PC-9 (cell line): ENCODE data around the gene ETNK2. TPM values are rescaled to one million over a fixed set of nuclear protein-coding genes. Genes with fewer than 3 reads are reported as not detected.

Experiments
- BruUV-seq: library from RNA; stranded (reverse); fragments of 400-500 nt; replicated peaks from 2 replicates; lab custom pipeline; 2021; lab: Mats Ljungman, UMichigan
- CTCF ChIA-PET: fragments of 300-600 bp; sonication (Branson Sonifier 250); formaldehyde crosslinking; loops from one replicate; lab custom pipeline; 2022; ENCODE audit warnings: antibody characterized with exemption; lab: Charles Lee
- POLR2A ChIA-PET: fragments of 300-600 bp; sonication (Branson Sonifier 250); formaldehyde crosslinking; loops from one replicate; lab custom pipeline; 2022; ENCODE audit warnings: antibody characterized with exemption; ENCODE audit not compliant: unreplicated experiment; lab: Charles Lee
- DNase-seq, 2 experiments: peaks; one replicate each; pipeline versions ENCODE4 v3.0.0 to v3.0.0-alpha.2; 2015 to 2022; ENCODE audit warnings: mixed read lengths in 1 of 2
- H2AFZ ChIP-seq: fragments of 200-600 bp; sonication (generic); 2 replicates; pipeline ENCODE4 v1.8.1; 2017; ENCODE audit warnings: antibody characterized with exemption
- H3F3A ChIP-seq: fragments of 200-600 bp; sonication (generic); 2 replicates; pipeline ENCODE4 v1.8.1; 2017; ENCODE audit warnings: antibody characterized with exemption, mild to moderate bottlenecking, low read depth; ENCODE audit not compliant: insufficient read depth
- H3K27ac ChIP-seq: fragments of 200-600 bp; sonication (generic); 2 replicates; pipeline ENCODE4 v1.6.1; 2016; ENCODE audit warnings: mixed run types
- H3K27me3 ChIP-seq: fragments of 200-600 bp; sonication (generic); 2 replicates; pipeline ENCODE4 v1.6.1; 2016; ENCODE audit warnings: low read depth, mixed run types; ENCODE audit not compliant: insufficient read depth
- H3K36me3 ChIP-seq: fragments of 200-600 bp; sonication (generic); 2 replicates; pipeline ENCODE4 v1.6.1; 2016; ENCODE audit warnings: low read depth, mixed run types
- H3K4me1 ChIP-seq: fragments of 200-600 bp; sonication (generic); replicated peaks from 2 replicates; pipeline ENCODE4 v1.6.1; 2016; ENCODE audit warnings: mixed run types; ENCODE audit not compliant: insufficient read depth
- H3K4me2 ChIP-seq: fragments of 200-600 bp; sonication (generic); 2 replicates; pipeline ENCODE4 v1.6.1; 2017; ENCODE audit warnings: mixed run types
- H3K4me3 ChIP-seq: fragments of 200-600 bp; sonication (generic); 2 replicates; pipeline ENCODE4 v1.6.1; 2016; ENCODE audit warnings: mixed run types
- H3K79me2 ChIP-seq: fragments of 200-600 bp; sonication (generic); 2 replicates; pipeline ENCODE4 v1.6.1; 2017; ENCODE audit warnings: low read depth, mixed run types
- H3K9me2 ChIP-seq: fragments of 200-600 bp; sonication (generic); 2 replicates; pipeline ENCODE4 v1.8.1; 2017; ENCODE audit warnings: mild to moderate bottlenecking; ENCODE audit not compliant: insufficient read depth
- H3K9me3 ChIP-seq: fragments of 200-600 bp; sonication (generic); 2 replicates; pipeline ENCODE4 v1.8.1; 2016; ENCODE audit warnings: low read depth; ENCODE audit not compliant: insufficient read depth
- H4K20me1 ChIP-seq: fragments of 200-600 bp; sonication (generic); 2 replicates; pipeline ENCODE4 v1.8.1; 2017; ENCODE audit not compliant: insufficient read depth
- EZH2 ChIP-seq: fragments of 200-600 bp; sonication (generic); IDR thresholded peaks from 2 replicates; pipeline ENCODE4 v1.8.0; 2017; ENCODE audit warnings: antibody characterized with exemption, low read depth
- intact Hi-C: fragments of 100-400 bp; cut with micrococcal nuclease; formaldehyde crosslinking; loops from one replicate; pipeline ENCODE4 v1.10.0; 2022; ENCODE audit not compliant: unreplicated experiment
- total RNA-seq: library from RNA; stranded (reverse); gene quantifications from 2 replicates; pipeline ENCODE4 v1.2.3, GENCODE V29; 2021
- TF ChIP-seq, protein P1 (sequence below): fragments of 200-600 bp; sonication (generic); conservative IDR thresholded peaks from 2 replicates; pipeline ENCODE4 v1.6.1; 2017; ENCODE audit warnings: mixed run types, antibody characterized with exemption, mild to moderate bottlenecking, moderate library complexity

ETNK2 gene
- total RNA-seq, 1 experiment from 2014 or later = 16.3 TPM

DNA sequence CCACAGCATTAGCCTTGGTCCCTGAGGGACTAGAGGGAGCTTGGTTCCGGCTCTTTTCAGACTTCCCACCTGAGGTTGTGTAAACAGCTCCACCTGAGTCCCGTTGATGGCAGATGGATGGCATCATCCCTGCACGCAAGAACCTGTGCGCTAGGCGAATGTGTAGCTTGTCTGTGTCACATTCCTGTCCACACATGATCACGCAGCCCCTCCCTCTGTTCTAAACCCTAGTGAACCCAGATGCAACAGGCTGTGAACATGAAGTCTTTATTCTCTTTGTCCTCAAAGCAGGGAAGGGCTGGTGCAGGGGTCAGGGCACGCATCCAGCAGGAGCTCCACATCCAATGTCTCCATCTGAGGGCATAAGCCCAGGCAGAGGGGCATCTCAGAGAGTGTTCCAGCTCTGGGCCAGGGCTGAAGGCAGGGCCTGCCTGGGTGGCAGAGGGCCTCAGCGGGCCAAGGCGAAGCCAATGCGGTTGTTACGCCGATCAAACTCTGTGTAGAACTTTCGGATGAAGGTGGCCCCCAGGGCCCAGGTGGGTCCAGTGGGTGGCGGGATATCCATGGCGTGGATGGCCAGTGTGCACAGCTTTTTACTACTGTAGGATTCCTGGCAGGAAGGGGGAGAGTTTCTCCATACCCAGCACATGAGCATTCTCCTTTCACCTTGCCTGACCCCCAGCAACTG lies 2.9 kb upstream of the ETNK2 start:
- no peak overlapping the region for H3K4me2 ChIP-seq
- ChIA-PET CTCF (no interaction called here), POLR2A (no interaction called here)

DNA sequence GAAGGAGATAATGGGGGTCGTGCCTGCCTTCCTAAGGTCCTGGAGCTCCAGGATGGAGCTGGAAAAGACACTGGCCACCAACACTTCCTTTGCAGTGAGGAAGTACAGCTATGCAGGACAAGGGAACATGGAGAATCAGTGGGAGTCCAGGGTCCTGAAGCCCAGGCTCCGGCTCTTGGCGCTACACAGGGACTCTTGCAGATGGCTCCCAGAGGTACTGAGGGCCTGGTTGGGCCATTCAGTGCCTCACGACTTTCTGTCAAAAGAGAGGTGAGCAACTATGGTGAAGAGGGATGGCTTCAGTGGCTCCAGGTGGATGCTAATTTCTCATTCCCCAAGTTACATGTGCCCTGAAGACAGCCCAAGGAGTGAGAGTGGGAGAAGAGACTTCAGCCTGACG lies 1.8 kb upstream of the ETNK2 start:
- BruUV-seq = no TSS peak
- no peaks in the 10 kb centered on the region for H3K27me3 ChIP-seq
- H3K79me2 ChIP-seq = no peaks in the 10 kb centered on the region
- H3K36me3 ChIP-seq = no peaks in the 10 kb centered on the region
- intact Hi-C loops = no loop called here
- ChIA-PET CTCF (no interaction called here), POLR2A (no interaction called here)
- H3K9me3 ChIP-seq = no peaks in the 10 kb centered on the region
- H3K9me2 ChIP-seq = no peaks in the 10 kb centered on the region
- H2AFZ ChIP-seq = no peak overlapping the region
- TF ChIP-seq EZH2 = no peak
- TF ChIP-seq, protein P1, sequence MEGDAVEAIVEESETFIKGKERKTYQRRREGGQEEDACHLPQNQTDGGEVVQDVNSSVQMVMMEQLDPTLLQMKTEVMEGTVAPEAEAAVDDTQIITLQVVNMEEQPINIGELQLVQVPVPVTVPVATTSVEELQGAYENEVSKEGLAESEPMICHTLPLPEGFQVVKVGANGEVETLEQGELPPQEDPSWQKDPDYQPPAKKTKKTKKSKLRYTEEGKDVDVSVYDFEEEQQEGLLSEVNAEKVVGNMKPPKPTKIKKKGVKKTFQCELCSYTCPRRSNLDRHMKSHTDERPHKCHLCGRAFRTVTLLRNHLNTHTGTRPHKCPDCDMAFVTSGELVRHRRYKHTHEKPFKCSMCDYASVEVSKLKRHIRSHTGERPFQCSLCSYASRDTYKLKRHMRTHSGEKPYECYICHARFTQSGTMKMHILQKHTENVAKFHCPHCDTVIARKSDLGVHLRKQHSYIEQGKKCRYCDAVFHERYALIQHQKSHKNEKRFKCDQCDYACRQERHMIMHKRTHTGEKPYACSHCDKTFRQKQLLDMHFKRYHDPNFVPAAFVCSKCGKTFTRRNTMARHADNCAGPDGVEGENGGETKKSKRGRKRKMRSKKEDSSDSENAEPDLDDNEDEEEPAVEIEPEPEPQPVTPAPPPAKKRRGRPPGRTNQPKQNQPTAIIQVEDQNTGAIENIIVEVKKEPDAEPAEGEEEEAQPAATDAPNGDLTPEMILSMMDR = no peak
- H3K4me2 ChIP-seq = no peak overlapping the region
- H3F3A ChIP-seq = peaks cover 10% of the 10 kb centered on the region; the same call in 1 of the 2 replicates
- no peak overlapping the region for H3K27ac ChIP-seq
- H4K20me1 ChIP-seq = no peaks in the 10 kb centered on the region
- H3K4me3 ChIP-seq = no peak overlapping the region
- no peak for DNase-seq
- H3K4me1 ChIP-seq = peaks cover 11% of the 10 kb centered on the region

More for the DNA sequence above, 2.9 kb upstream of the ETNK2 start:
- Histone ChIP-seq H2AFZ (no peak overlapping the region), H3K9me2 (no peaks in the 10 kb centered on the region), H3K27ac (no peak overlapping the region), H3K27me3 (no peaks in the 10 kb centered on the region), H3K9me3 (no peaks in the 10 kb centered on the region), H3F3A (peaks cover 5% of the 10 kb centered on the region; the same call in 1 of the 2 replicates), H4K20me1 (no peaks in the 10 kb centered on the region), H3K36me3 (no peaks in the 10 kb centered on the region), H3K4me1 (peaks cover 11% of the 10 kb centered on the region), H3K4me3 (no peak overlapping the region), H3K79me2 (no peaks in the 10 kb centered on the region)
- intact Hi-C loops = no loop called here
- BruUV-seq = no TSS peak
- TF ChIP-seq, protein P1 = no peak
- no peak for TF ChIP-seq EZH2
- DNase-seq = no peak

- Histone ChIP-seq H3F3A (peaks cover 10% of the 10 kb centered on the region; the same call in 1 of the 2 replicates), H3K79me2 (no peaks in the 10 kb centered on the region), H2AFZ (peak overlapping the region; percentile 94), H3K36me3 (no peaks in the 10 kb centered on the region), H3K27ac (no peak overlapping the region), H3K4me1 (peaks cover 11% of the 10 kb centered on the region), H3K4me2 (peak overlapping the region; percentile 99), H4K20me1 (no peaks in the 10 kb centered on the region), H3K27me3 (no peaks in the 10 kb centered on the region), H3K9me3 (no peaks in the 10 kb centered on the region), H3K9me2 (no peaks in the 10 kb centered on the region), H3K4me3 (peak overlapping the region; percentile 83)
- TSS peak; percentile 50 for BruUV-seq
- TF ChIP-seq, protein P1 = no peak
- TF ChIP-seq EZH2 = no peak
- CTCF ChIA-PET = interaction anchor here (0.5 to 0.7 kb wide), 4 partner anchors 53 to 306 kb away, joined by 3 to 5 read pairs (median 4); no protein-coding TSS in a partner anchor
- POLR2A ChIA-PET = interaction anchor here (0.6 to 0.7 kb wide), 2 partner anchors 14 to 20 kb away, joined by 3 read pairs; no protein-coding TSS in a partner anchor
- DNase-seq = no peak
- intact Hi-C loops = no loop called here
These were observed 633 bp upstream of the ETNK2 start for GRCh38 chr1:204152310-204153044.
